Measurements from ENCODE around the gene HSBP1L1. TPM values are rescaled to one million over a fixed set of nuclear protein-coding genes. Genes with fewer than 3 reads are reported as not detected.

HSBP1L1 gene
- total RNA-seq, 6 donors from 2014 or later, result 32.1 to 80.7 (median 43.8) TPM

DNA sequence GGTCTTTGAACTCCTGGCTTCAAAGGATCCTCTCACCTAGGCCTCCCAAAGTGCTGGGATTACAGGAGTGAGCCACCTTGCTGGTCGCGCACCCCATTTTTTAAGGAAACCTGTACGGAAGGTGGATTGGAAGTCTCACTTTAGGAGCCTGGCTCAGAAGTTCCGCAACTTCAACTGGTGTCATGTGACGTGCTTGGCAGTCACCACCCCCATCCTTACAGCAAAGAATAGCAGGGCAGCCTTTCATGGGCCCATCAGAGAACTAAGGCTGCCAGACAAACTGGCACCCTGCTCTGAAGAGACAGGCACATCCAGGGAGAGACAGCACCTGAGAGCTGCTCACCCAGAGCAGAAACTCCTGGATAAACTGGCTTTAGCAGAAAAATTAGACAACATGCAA, 9.7 kb upstream of the HSBP1L1 start:
- H3K4me1 ChIP-seq, result peaks cover 10 to 33% (median 21%) of the 10 kb centered on the region in 4 donors
- peak overlapping the region; percentile 69 to 76 (median 73) for H3K27ac ChIP-seq
- ATAC-seq (ENCODE audit: low FRiP score in 2 of 2), result no peak
- WGBS, 2 donors, result 51 to 64% methylated on average over 5 of the region's 5 CpGs
- no peaks in the 10 kb centered on the region for H3K27me3 ChIP-seq
- no peak overlapping the region for H3K4me3 ChIP-seq
- no peaks in the 10 kb centered on the region for H3K36me3 ChIP-seq
- no peak for TF ChIP-seq POLR2AphosphoS5 (IDR thresholded peaks at IDR 0.05)
- no peak for TF ChIP-seq POLR2A (IDR thresholded peaks at IDR 0.05)
- no peak for TF ChIP-seq EP300 (IDR thresholded peaks at IDR 0.05)
- TF ChIP-seq, protein P1, sequence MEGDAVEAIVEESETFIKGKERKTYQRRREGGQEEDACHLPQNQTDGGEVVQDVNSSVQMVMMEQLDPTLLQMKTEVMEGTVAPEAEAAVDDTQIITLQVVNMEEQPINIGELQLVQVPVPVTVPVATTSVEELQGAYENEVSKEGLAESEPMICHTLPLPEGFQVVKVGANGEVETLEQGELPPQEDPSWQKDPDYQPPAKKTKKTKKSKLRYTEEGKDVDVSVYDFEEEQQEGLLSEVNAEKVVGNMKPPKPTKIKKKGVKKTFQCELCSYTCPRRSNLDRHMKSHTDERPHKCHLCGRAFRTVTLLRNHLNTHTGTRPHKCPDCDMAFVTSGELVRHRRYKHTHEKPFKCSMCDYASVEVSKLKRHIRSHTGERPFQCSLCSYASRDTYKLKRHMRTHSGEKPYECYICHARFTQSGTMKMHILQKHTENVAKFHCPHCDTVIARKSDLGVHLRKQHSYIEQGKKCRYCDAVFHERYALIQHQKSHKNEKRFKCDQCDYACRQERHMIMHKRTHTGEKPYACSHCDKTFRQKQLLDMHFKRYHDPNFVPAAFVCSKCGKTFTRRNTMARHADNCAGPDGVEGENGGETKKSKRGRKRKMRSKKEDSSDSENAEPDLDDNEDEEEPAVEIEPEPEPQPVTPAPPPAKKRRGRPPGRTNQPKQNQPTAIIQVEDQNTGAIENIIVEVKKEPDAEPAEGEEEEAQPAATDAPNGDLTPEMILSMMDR (IDR thresholded peaks at IDR 0.05), result no peak
- peak in 1 of 2 donors; percentile 82 for DNase-seq
- no peaks in the 10 kb centered on the region for H3K9me3 ChIP-seq

- no peaks in the 10 kb centered on the region for H3K9me3 ChIP-seq
- H3K4me3 ChIP-seq, result no peak overlapping the region
- ATAC-seq (ENCODE audit: low FRiP score in 2 of 2) (no peak), DNase-seq (peak in 1 of 2 donors; percentile 21)
- no peak for TF ChIP-seq EP300 (IDR thresholded peaks at IDR 0.05)
- TF ChIP-seq POLR2AphosphoS5 (IDR thresholded peaks at IDR 0.05), result no peak
- TF ChIP-seq POLR2A (IDR thresholded peaks at IDR 0.05), result no peak
- TF ChIP-seq, protein P1 (IDR thresholded peaks at IDR 0.05), result no peak
- WGBS, 2 donors, result 89% methylated on average over 12 of the region's 12 CpGs
- H3K27me3 ChIP-seq, result no peaks in the 10 kb centered on the region
- H3K27ac ChIP-seq, result peak overlapping the region in 3 of 4 donors; percentile 69 to 76 (median 73)
- H3K36me3 ChIP-seq, result no peaks in the 10 kb centered on the region
- H3K4me1 ChIP-seq, result peaks cover 5 to 33% (median 18%) of the 10 kb centered on the region in 4 donors
These were observed 9.0 kb upstream of the HSBP1L1 start for GRCh38 chr18:79955302-79956075.

GRCh38 chr18:79956276-79956675, 8.2 kb upstream of the HSBP1L1 start:
- H3K36me3 ChIP-seq, result no peaks in the 10 kb centered on the region
- WGBS, 2 donors, result 79 to 89% methylated on average over 2 of the region's 2 CpGs
- H3K27ac ChIP-seq, result no peak overlapping the region
- no peaks in the 10 kb centered on the region for H3K27me3 ChIP-seq
- H3K9me3 ChIP-seq, result no peaks in the 10 kb centered on the region
- H3K4me1 ChIP-seq, result peaks cover 12 to 38% (median 23%) of the 10 kb centered on the region in 4 donors
- ATAC-seq (ENCODE audit: low FRiP score in 2 of 2) (no peak), DNase-seq (peak in 1 of 2 donors; percentile 15)
- no peak for TF ChIP-seq POLR2AphosphoS5 (IDR thresholded peaks at IDR 0.05)
- TF ChIP-seq, protein P1 (IDR thresholded peaks at IDR 0.05), result no peak
- no peak for TF ChIP-seq POLR2A (IDR thresholded peaks at IDR 0.05)
- TF ChIP-seq EP300 (IDR thresholded peaks at IDR 0.05), result no peak
- H3K4me3 ChIP-seq, result no peak overlapping the region

- Histone ChIP-seq H3K4me1 (peaks cover 11 to 47% (median 31%) of the 10 kb centered on the region in 4 donors), H3K27ac (no peak overlapping the region), H3K9me3 (no peaks in the 10 kb centered on the region), H3K27me3 (no peaks in the 10 kb centered on the region), H3K4me3 (no peak overlapping the region), H3K36me3 (no peaks in the 10 kb centered on the region)
- ATAC-seq (ENCODE audit: low FRiP score in 2 of 2), result no peak
- no peak for DNase-seq
- 97% methylated on average over 2 of the region's 2 CpGs for WGBS, 2 donors
- TF ChIP-seq, protein P1 (IDR thresholded peaks at IDR 0.05), result no peak
- TF ChIP-seq EP300 (IDR thresholded peaks at IDR 0.05), result no peak
- no peak for TF ChIP-seq POLR2A (IDR thresholded peaks at IDR 0.05)
These were observed 5.5 kb upstream of the HSBP1L1 start for GRCh38 chr18:79958981-79959380.

All from upper lobe of left lung (tissue), 6 donors.